Heart right ventricle (tissue), 16 donors: ENCODE data around the gene MYO5A. TPM values are rescaled to one million over a fixed set of nuclear protein-coding genes. Genes with fewer than 3 reads are reported as not detected.
A peak's percentile ranks its signal among the peaks of the same experiment; 100 is the strongest.

Source experiments
- ATAC-seq, 8 donors: fragments of 200-7000 bp; cut with Tn5 transposase; one replicate each; pipeline ENCODE4 v1.9.1; 2020; ENCODE audit warnings: mild to moderate bottlenecking in 8 of 8, moderate library complexity in 8 of 8, moderate number of reproducible peaks in 1 of 8
- DNase-seq, 2 donors: peaks; one replicate each; pipeline ENCODE4 v3.0.0-alpha.2; 2020
- H3K27ac ChIP-seq, 10 donors: fragments of 200-600 bp; sonication (generic) in 2 of 10; one replicate each; pipeline versions ENCODE4 v1.5.0 to v1.8.0; 2020 to 2022; ENCODE audit warnings: mild to moderate bottlenecking in 3 of 10
- H3K27me3 ChIP-seq, 7 donors: fragments of 200-600 bp; one replicate each; pipeline ENCODE4 v1.8.0; 2021 to 2022; ENCODE audit warnings: mild to moderate bottlenecking in 2 of 7
- H3K36me3 ChIP-seq, 9 donors: fragments of 200-600 bp; sonication (generic) in 1 of 9; one replicate each; pipeline versions ENCODE4 v1.5.0 to v1.8.0; 2020 to 2022; ENCODE audit warnings: mild to moderate bottlenecking in 2 of 9
- H3K4me1 ChIP-seq, 9 donors: fragments of 200-600 bp; sonication (generic) in 1 of 9; one replicate each; pipeline versions ENCODE4 v1.5.0 to v1.8.0; 2020 to 2022; ENCODE audit warnings: mild to moderate bottlenecking in 4 of 9
- H3K4me3 ChIP-seq, 10 donors: fragments of 200-600 bp; sonication (generic) in 2 of 10; one replicate each; pipeline versions ENCODE4 v1.5.0 to v1.8.0; 2020 to 2022; ENCODE audit warnings: mild to moderate bottlenecking in 7 of 10, moderate library complexity in 2 of 10
- H3K9me3 ChIP-seq, 11 donors: fragments of 200-600 bp in 10 of 11; sonication (generic) in 2 of 11; one replicate each; pipeline versions ENCODE4 v1.5.0 to v1.8.0; 2013 to 2022; ENCODE audit warnings: mild to moderate bottlenecking in 2 of 11, control low read depth in 1 of 11, moderate library complexity in 1 of 11
- WGBS, 2 donors: extraction: QIAGEN DNeasy Blood & Tissue Kit; methylation state at CpG; one replicate each; pipeline ENCODE4 v1.1.7; 2013; ENCODE audit warnings: inconsistent platforms in 1 of 2; 5-methylcytosine and 5-hydroxymethylcytosine counted together
- intact Hi-C, 10 donors: fragments of 100-400 bp; cut with DNase I; formaldehyde crosslinking; loops; one replicate each; pipeline versions ENCODE4 v1.11.1 to v1.14.2; 2022
- polyA plus RNA-seq, 2 donors: library from polyadenylated mRNA; stranded (reverse); fragments of 200-250 nt; gene quantifications; one replicate each; pipeline ENCODE4 v1.2.3, GENCODE V29; 2013
- total RNA-seq, 10 donors: library from RNA; stranded (reverse); fragmentation: NEBNext Ultra II Directional in 3 of 10; extraction: Animal tissue kit (Norgen Biotek cat#: 25700) in 3 of 10; gene quantifications; one replicate each; pipeline versions ENCODE4 v1.2.1 to v1.2.4, GENCODE V29; 2021 to 2023
- TF ChIP-seq, protein P1 (sequence below), 9 donors: fragments of 200-600 bp; sonication (generic) in 2 of 9; IDR thresholded peaks; one replicate each; pipeline versions ENCODE4 v1.5.0 to v1.8.0; 2021 to 2022; ENCODE audit warnings: antibody characterized with exemption in 9 of 9, mild to moderate bottlenecking in 5 of 9, moderate library complexity in 1 of 9
- donor health status: Arrhythmogenic right ventricular cardiomyopathy.
- donor health status: ischemic (EF 13 %, LVEDD 7.1; RV severe dilation, severe dysfunction).
- donor health status: healthy with polysubstance abuse.
- donor health status: DM: no; HTN: yes; CAD: no.
- donor health status: DM: no; HTN: no; CAD: no.
- donor health status: ischemic (EF 25% LVEDD 6.9; RV normal size, moderate dysfunction).
- donor health status: ischemic (EF 25% LVEDD 5.7; RV mildly dilated, moderate dysfunction).
- donor health status: healthy.
- donor health status: DM: yes; HTN: yes; CAD: no.
- donor health status: Ischemic cardiomyopathy.
- donor health status: ischemic (EF 35%, LVEDD 5.7; RV mildly dilated, moderate dysfunction).
- donor health status: nonischemic (EF 11% LVEDD 7.7; RV severe dilation, severe dysfunction).
- donor health status: DM: yes; HTN: yes; CAD: no.
- donor health status: PGD.
- donor health status: ischemic (EF 29% LVEDD 5.4; RV normal size, mild dysfunction).
- donor health status: nonischemic (EF 23%, LVEDD 6.1; RV moderate dilation, normal function).

Gene MYO5A
- total and polyA plus RNA-seq, 12 donors: 3.1 to 15.7 (median 6.3) TPM

DNA sequence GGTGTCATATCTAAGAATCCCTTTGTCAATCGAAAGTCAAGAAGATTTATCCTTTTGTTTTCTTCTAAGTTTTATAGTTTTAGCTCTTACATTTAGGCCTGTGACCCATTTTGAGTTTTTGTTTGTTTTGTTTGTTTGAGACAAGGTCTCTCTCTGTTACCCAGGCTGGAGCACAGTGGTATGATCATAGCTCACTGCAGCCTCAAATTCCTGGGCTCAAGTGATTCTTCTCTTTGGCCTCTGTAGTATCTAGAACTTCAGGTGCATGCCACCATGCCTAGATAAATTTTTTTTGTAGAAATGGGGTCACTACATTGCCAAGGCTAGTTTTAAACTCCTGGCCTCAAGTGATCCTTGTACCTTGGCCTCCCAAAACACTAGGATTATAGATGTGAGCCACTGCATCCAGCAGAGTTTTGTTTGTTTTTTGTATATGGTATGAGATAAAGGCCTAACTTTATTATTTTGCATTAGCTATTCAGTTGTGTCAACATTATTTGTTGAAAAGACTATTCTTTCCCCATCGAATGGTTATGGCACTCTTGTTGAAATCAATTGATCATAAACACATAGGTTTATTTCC is 227.3 kb downstream of the MYO5A start:
- Histone ChIP-seq H3K27me3 (peaks cover 0 to 4% (median 0%) of the 10 kb centered on the region in 7 donors), H3K4me1 (peaks cover 0 to 2% (median 0%) of the 10 kb centered on the region in 9 donors), H3K9me3 (no peaks in the 10 kb centered on the region), H3K36me3 (no peaks in the 10 kb centered on the region), H3K27ac (no peak overlapping the region), H3K4me3 (no peak overlapping the region)
- DNase-seq: no peak
- TF ChIP-seq, protein P1, sequence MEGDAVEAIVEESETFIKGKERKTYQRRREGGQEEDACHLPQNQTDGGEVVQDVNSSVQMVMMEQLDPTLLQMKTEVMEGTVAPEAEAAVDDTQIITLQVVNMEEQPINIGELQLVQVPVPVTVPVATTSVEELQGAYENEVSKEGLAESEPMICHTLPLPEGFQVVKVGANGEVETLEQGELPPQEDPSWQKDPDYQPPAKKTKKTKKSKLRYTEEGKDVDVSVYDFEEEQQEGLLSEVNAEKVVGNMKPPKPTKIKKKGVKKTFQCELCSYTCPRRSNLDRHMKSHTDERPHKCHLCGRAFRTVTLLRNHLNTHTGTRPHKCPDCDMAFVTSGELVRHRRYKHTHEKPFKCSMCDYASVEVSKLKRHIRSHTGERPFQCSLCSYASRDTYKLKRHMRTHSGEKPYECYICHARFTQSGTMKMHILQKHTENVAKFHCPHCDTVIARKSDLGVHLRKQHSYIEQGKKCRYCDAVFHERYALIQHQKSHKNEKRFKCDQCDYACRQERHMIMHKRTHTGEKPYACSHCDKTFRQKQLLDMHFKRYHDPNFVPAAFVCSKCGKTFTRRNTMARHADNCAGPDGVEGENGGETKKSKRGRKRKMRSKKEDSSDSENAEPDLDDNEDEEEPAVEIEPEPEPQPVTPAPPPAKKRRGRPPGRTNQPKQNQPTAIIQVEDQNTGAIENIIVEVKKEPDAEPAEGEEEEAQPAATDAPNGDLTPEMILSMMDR (IDR thresholded peaks at IDR 0.05): no peak
- ATAC-seq: no peak
- intact Hi-C loops: no loop called here
- WGBS, 2 donors: 92 to 94% methylated on average over 2 of the region's 2 CpGs

DNA sequence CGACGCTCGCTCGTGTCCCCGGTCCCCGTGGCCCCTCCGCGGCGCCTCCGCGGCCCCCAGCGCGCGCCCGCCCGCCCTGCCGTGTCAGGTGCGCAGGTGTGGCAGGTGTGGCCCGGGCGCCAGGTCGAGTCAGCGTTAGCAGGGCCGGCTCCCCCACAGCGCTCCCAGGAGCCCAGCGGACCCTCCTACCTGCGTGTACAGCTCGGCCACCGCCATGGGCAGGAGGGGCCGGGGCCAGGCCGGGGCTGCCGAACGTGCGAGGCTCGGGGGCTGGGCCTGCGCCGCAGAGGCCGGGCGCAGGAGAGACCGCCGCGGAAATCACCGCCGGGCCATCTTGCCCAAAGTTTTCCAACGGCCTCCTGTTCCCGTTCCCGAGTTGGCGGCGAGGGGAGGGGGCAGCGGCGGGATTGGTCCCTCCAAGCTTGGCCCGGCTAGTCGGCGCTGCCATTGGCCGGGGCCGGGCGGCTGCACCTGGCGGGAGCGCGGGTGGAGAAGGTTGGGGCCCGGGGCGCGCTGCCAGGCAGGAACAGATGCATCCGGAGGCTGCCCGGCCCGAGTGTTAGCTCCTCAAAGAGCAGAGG is 233.2 kb downstream of the MYO5A start, which contains the start of gene MYO5C:
MYO5C (minus strand) TSS at position 384 of the 581 bp plus-strand sequence; CDS start at position 216, 168 bp downstream.
- intact Hi-C loops: loop anchor here in 1 of 10 donors (5.0 kb wide), 1 partner anchor 33 kb away; no protein-coding TSS in a partner anchor
- H3K9me3 ChIP-seq: no peaks in the 10 kb centered on the region
- no peaks in the 10 kb centered on the region for H3K36me3 ChIP-seq
- DNase-seq: peak; percentile 78 to 80
- 1% methylated on average over 63 to 65 of the region's 65 CpGs for WGBS, 2 donors
- ATAC-seq: peak; percentile 93 to 99 (median 94)
- peaks cover 0 to 33% (median 0%) of the 10 kb centered on the region in 7 donors for H3K27me3 ChIP-seq
- peaks cover 7 to 20% (median 12%) of the 10 kb centered on the region in 9 donors for H3K4me1 ChIP-seq
- TF ChIP-seq, protein P1 (IDR thresholded peaks at IDR 0.05): no peak
- H3K27ac ChIP-seq: peak within 1 kb of the TSS in 8 of 10 donors; percentile 18 to 74 (median 64)
- H3K4me3 ChIP-seq: peak within 1 kb of the TSS; percentile 58 to 80 (median 68)

DNA sequence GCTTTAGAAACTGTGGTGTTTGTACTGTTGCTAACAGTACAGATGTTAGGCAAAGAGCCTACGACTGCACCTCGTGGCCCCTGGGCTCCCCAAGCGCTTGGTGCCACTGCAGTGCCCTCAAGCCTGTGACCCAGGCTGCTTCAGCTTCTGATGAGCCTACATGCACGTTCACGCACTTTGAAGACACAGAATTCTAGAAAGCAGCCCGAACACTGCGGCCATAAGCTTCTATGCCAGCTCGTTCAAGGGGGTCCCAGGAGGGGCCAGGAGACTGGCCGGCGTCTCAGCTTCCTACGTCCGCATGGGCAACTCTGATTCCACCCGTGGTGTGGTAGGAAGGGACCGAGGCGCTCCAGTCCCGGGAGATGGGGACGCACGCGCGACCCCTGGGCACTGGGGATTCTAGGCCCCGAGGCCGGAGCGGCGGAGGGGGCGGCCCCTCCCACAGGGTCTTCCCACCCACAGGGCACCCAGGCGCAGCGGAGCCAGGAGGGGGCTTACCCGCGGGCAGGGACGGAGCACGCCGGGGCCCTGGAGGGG is 233.7 kb downstream of the MYO5A start:
- Histone ChIP-seq H3K27ac (peak overlapping the region in 8 of 10 donors; percentile 18 to 74 (median 64)), H3K4me1 (peaks cover 7 to 20% (median 12%) of the 10 kb centered on the region in 9 donors), H3K27me3 (peaks cover 0 to 33% (median 0%) of the 10 kb centered on the region in 7 donors), H3K36me3 (no peaks in the 10 kb centered on the region), H3K9me3 (no peaks in the 10 kb centered on the region), H3K4me3 (peak overlapping the region; percentile 58 to 80 (median 68))
- intact Hi-C loops: loop anchor here in 1 of 10 donors (5.0 kb wide), 1 partner anchor 33 kb away; no protein-coding TSS in a partner anchor
- TF ChIP-seq, protein P1 (IDR thresholded peaks at IDR 0.05): no peak
- 8% methylated on average over 32 of the region's 32 CpGs for WGBS, 2 donors
- DNase-seq (no peak), ATAC-seq (peak in 6 of 8 donors; percentile 5 to 34 (median 14))

DNA sequence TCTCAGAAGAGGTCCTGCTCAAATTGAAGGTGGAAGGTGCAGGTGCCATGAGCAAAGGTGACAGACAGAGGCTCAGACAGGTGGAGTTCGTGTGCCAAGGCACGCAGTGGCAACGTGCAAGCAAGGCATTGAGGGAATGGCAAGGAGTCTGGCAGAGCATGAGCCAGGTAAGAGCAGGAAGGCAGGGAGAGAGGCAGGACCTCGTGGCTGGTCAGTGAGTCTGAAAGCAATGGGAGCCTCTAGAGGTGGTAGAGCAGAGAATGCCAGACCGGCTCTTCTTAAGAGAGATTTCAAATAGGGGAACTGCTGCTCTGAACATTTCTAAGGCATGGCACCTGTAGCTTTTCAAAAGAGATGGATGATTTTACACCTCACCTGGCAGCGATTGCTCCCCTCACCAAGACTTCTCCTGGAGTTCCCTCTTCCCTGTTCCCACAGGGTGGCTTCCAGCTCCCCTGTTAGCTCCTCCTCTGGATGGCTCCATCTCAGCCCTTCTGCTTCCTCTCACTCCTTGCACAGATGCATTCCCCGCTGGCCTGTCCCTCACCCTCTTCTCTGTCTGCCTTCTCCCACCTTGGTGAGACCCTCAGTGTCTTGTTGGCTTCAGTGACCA is 235.8 kb downstream of the MYO5A start:
- ATAC-seq (no peak), DNase-seq (no peak)
- WGBS, 2 donors: 83 to 86% methylated on average over 7 of the region's 7 CpGs
- intact Hi-C loops: no loop called here
- peaks cover 7 to 20% (median 12%) of the 10 kb centered on the region in 9 donors for H3K4me1 ChIP-seq
- no peak overlapping the region for H3K27ac ChIP-seq
- H3K4me3 ChIP-seq: no peak overlapping the region
- no peaks in the 10 kb centered on the region for H3K9me3 ChIP-seq
- H3K36me3 ChIP-seq: no peaks in the 10 kb centered on the region
- peaks cover 0 to 33% (median 0%) of the 10 kb centered on the region in 7 donors for H3K27me3 ChIP-seq
- TF ChIP-seq, protein P1 (IDR thresholded peaks at IDR 0.05): no peak
